IMR-90 (cell line): Measurements from ENCODE around the gene TBX1.

ENCODE experiments used
- CTCF ChIP-seq: conservative IDR thresholded peaks from 2 replicates; pipeline ENCODE4 v1.5.1; 2012; ENCODE audit warnings: mild to moderate bottlenecking, low read depth, low read length, improper control_type of control experiment
- POLR2A ChIP-seq: IDR thresholded peaks from 2 replicates; pipeline ENCODE4 v1.6.1; 2012; ENCODE audit warnings: mild to moderate bottlenecking, low read depth, low read length
- RAD21 ChIP-seq: IDR thresholded peaks from 2 replicates; pipeline ENCODE4 v1.6.1; 2012; ENCODE audit warnings: low read length, improper control_type of control experiment
- RFX5 ChIP-seq: IDR thresholded peaks from 2 replicates; pipeline ENCODE4 v1.8.0; 2012; ENCODE audit warnings: low read depth, mild to moderate bottlenecking, low read length, moderate library complexity

- no peak for TF ChIP-seq CTCF
- no peak for TF ChIP-seq RFX5
- TF ChIP-seq POLR2A, result no peak
- no peak for TF ChIP-seq RAD21
These were observed 46.0 kb upstream of the TBX1 start, which contains the start of gene SEPTIN5 for GRCh38 chr22:19714312-19715187.
